Keratinocyte (primary cell): Measurements from ENCODE around the gene RCE1. TPM values are rescaled to one million over a fixed set of nuclear protein-coding genes. Genes with fewer than 3 reads are reported as not detected.

ENCODE experiments used
- DNase-seq: peaks from one replicate; pipeline ENCODE4 v3.0.0-alpha.2; 2011; ENCODE audit warnings: low read depth, missing footprints, low spot score
- FAIRE-seq: peaks from 2 replicates; lab custom pipeline; 2011; peaks lifted over from hg19 to GRCh38; lab: Jason Lieb, UNC
- H2AFZ ChIP-seq: 2 replicates; pipeline ENCODE4 v1.6.0; 2012; ENCODE audit warnings: low read length, control low read depth, inconsistent platforms; ENCODE audit not compliant: control insufficient read depth
- H3K27ac ChIP-seq: 2 replicates; pipeline ENCODE4 v1.5.1; 2011; ENCODE audit warnings: low read length; ENCODE audit not compliant: control insufficient read depth, insufficient read depth
- H3K27me3 ChIP-seq: 3 replicates; pipeline ENCODE4 v1.6.0; 2011; ENCODE audit warnings: low read length; ENCODE audit not compliant: control insufficient read depth, insufficient read depth; ENCODE audit errors: extremely low read depth
- H3K36me3 ChIP-seq, 2 experiments: 2 replicates in 1 of 2; 3 replicates in 1 of 2; pipeline ENCODE4 v1.5.1; 2011; ENCODE audit warnings: low read length in 2 of 2, mild to moderate bottlenecking in 1 of 2; ENCODE audit not compliant: control insufficient read depth in 2 of 2, insufficient read depth in 2 of 2; ENCODE audit errors: extremely low read depth in 1 of 2
- H3K4me1 ChIP-seq: 3 replicates; pipeline ENCODE4 v1.5.1; 2011; ENCODE audit warnings: low read length; ENCODE audit not compliant: control insufficient read depth, insufficient read depth; ENCODE audit errors: extremely low read depth
- H3K4me2 ChIP-seq: 3 replicates; pipeline ENCODE4 v1.6.0; 2011; ENCODE audit warnings: low read depth, low read length; ENCODE audit not compliant: control insufficient read depth, insufficient read depth; ENCODE audit errors: extremely low read depth
- H3K4me3 ChIP-seq, 3 experiments: fragments of 200-600 bp in 1 of 3; sonication (generic) in 1 of 3; 2 replicates in 2 of 3; 3 replicates in 1 of 3; pipeline ENCODE4 v1.5.1; 2011 to 2016; ENCODE audit warnings: low read length in 3 of 3, mild to moderate bottlenecking in 3 of 3, control low read depth in 2 of 3, inconsistent platforms in 1 of 3, low read depth in 1 of 3, mixed read lengths in 1 of 3, mixed run types in 1 of 3, moderate library complexity in 1 of 3; ENCODE audit not compliant: control insufficient read depth in 2 of 3, insufficient read depth in 2 of 3; ENCODE audit errors: extremely low read depth in 1 of 3
- H3K79me2 ChIP-seq: 2 replicates; pipeline ENCODE4 v1.6.0; 2012; ENCODE audit warnings: low read length; ENCODE audit not compliant: control insufficient read depth, insufficient read depth
- H3K9ac ChIP-seq: 3 replicates; pipeline ENCODE4 v1.6.0; 2011; ENCODE audit warnings: low read length; ENCODE audit not compliant: control insufficient read depth, insufficient read depth; ENCODE audit errors: extremely low read depth
- H3K9me1 ChIP-seq: 3 replicates; pipeline ENCODE4 v1.6.0; 2011; ENCODE audit warnings: low read length; ENCODE audit not compliant: control insufficient read depth, insufficient read depth; ENCODE audit errors: extremely low read depth
- H3K9me3 ChIP-seq: 2 replicates; pipeline ENCODE4 v1.5.1; 2012; ENCODE audit warnings: low read depth, low read length; ENCODE audit not compliant: control insufficient read depth
- H4K20me1 ChIP-seq: 3 replicates; pipeline ENCODE4 v1.6.0; 2011; ENCODE audit warnings: low read length; ENCODE audit not compliant: control insufficient read depth, insufficient read depth; ENCODE audit errors: extremely low read depth
- CTCF ChIP-seq, 3 experiments: IDR thresholded peaks in 1 of 3; conservative IDR thresholded peaks in 1 of 3; optimal IDR thresholded peaks in 1 of 3; 2 replicates in 2 of 3; 3 replicates in 1 of 3; pipeline versions ENCODE3 to v1.5.1; 2011; ENCODE audit warnings: low read length in 3 of 3, mild to moderate bottlenecking in 3 of 3, moderate library complexity in 2 of 3, control low read depth in 1 of 3, inconsistent platforms in 1 of 3; ENCODE audit not compliant: insufficient read depth in 2 of 3; ENCODE audit errors: extremely low read depth in 1 of 3
- EZH2 ChIP-seq: IDR thresholded peaks from one replicate; pipeline ENCODE4 v1.6.1; 2012; ENCODE audit warnings: inconsistent platforms, mild to moderate bottlenecking, low read length, moderate library complexity
- dilution Hi-C: fragments of 300-500 bp; cut with MboI; formaldehyde crosslinking; loops from one replicate; pipeline ENCODE4 v1.7.0; 2020; ENCODE audit warnings: low sequenced_read_pairs; ENCODE audit not compliant: extremely low pct_ligation_motif_present
- polyA plus RNA-seq, 5 experiments: library from polyadenylated mRNA; depleted of rRNA in 3 of 5; stranded (reverse) in 3 of 5; stranded (forward) in 1 of 5; unstranded in 1 of 5; fragments of >200 nt; gene quantifications; 1 replicate in 1 of 5; 2 replicates in 3 of 5; 3 replicates in 1 of 5; pipeline versions ENCODE4 v1.2.1 to v1.2.3, GENCODE V29; 2011 to 2012; ENCODE audit warnings: missing spikeins in 2 of 5, low read depth in 1 of 5, low replicate concordance in 1 of 5

Gene RCE1
- polyA plus RNA-seq, 1 donor (not counting 4 experiments of a cell fraction or from before 2014, with no cell fraction given) = 11.2 TPM

DNA sequence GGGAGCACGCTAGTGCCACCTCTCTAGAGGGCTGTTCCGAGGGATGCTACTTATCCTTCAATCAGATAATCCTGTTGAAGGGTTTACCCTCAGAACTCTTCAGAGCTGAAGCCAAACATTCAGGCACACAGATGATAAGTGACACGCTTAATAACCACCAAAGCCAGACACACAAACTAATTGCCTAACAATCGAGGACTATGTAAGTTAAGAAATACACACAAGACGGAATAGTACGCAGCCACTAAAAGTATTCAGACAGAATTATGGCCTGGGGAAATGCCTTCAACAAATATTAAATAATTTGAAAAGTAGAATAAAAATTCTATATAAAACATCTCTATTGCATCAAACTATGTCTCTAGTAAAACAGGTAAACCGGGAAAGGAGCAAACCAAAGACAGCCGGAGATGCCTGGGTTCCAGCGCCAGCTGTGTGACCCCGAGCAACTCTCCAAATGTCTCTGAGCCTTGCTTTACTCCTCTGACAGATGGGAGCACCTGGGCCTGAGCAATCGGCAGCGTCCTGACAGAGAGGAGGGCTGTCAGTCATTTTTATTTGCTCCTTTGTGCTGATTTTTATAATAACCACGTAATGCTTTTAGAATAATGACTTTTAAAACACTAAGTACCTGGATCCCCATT lies 25.0 kb downstream of the RCE1 start:
- peaks cover 32 to 35% of the 10 kb centered on the region in 2 experiments for H3K36me3 ChIP-seq
- dilution Hi-C loops = no loop called here
- no peaks in the 10 kb centered on the region for H3K27me3 ChIP-seq
- H3K4me1 ChIP-seq = peaks cover 17% of the 10 kb centered on the region
- peaks cover 6% of the 10 kb centered on the region for H4K20me1 ChIP-seq
- DNase-seq (no peak), FAIRE-seq (no peak)
- no peak overlapping the region for H3K9ac ChIP-seq
- H3K27ac ChIP-seq = no peak overlapping the region
- H3K79me2 ChIP-seq = no peaks in the 10 kb centered on the region
- no peaks in the 10 kb centered on the region for H3K9me3 ChIP-seq
- H3K4me2 ChIP-seq = no peak overlapping the region
- H2AFZ ChIP-seq = no peak overlapping the region
- no peak overlapping the region for H3K4me3 ChIP-seq
- TF ChIP-seq EZH2 (no peak), CTCF (optimal IDR thresholded peaks at IDR 0.05 in 1 of 3, IDR thresholded peaks at IDR 0.05 in 1 of 3, conservative IDR thresholded peaks at IDR 0.05 in 1 of 3; ENCODE audit: extremely low read depth in 1 of 3, insufficient read depth in 2 of 3, low read length in 3 of 3) (no peak)
- no peaks in the 10 kb centered on the region for H3K9me1 ChIP-seq

GRCh38 chr11:66868726-66869566 lies 25.7 kb downstream of the RCE1 start:
- dilution Hi-C loops = no loop called here
- no peak for FAIRE-seq
- H3K27ac ChIP-seq = no peak overlapping the region

More at GRCh38 chr11:66868726-66869566, 25.7 kb downstream of the RCE1 start:
- no peak overlapping the region for H2AFZ ChIP-seq
- peaks cover 6% of the 10 kb centered on the region for H4K20me1 ChIP-seq
- H3K27me3 ChIP-seq = no peaks in the 10 kb centered on the region
- peaks cover 29 to 35% of the 10 kb centered on the region in 2 experiments for H3K36me3 ChIP-seq
- peaks cover 10% of the 10 kb centered on the region for H3K4me1 ChIP-seq
- no peaks in the 10 kb centered on the region for H3K9me3 ChIP-seq
- H3K4me3 ChIP-seq = no peak overlapping the region
- no peak for DNase-seq
- TF ChIP-seq CTCF (optimal IDR thresholded peaks at IDR 0.05 in 1 of 3, IDR thresholded peaks at IDR 0.05 in 1 of 3, conservative IDR thresholded peaks at IDR 0.05 in 1 of 3; ENCODE audit: extremely low read depth in 1 of 3, insufficient read depth in 2 of 3, low read length in 3 of 3) (peak; percentile 13 to 65 (median 39)), EZH2 (no peak)
- H3K9ac ChIP-seq = no peak overlapping the region
- no peak overlapping the region for H3K4me2 ChIP-seq
- no peaks in the 10 kb centered on the region for H3K9me1 ChIP-seq
- H3K79me2 ChIP-seq = no peaks in the 10 kb centered on the region
